K562 (cell line): Measurements from ENCODE around the gene CNOT6L. TPM values are rescaled to one million over a fixed set of nuclear protein-coding genes. Genes with fewer than 3 reads are reported as not detected.
A peak's percentile ranks its signal among the peaks of the same experiment; 100 is the strongest.

Source experiments
- ATAC-seq: fragments of 200-7000 bp; cut with Tn5 transposase; 3 replicates; pipeline ENCODE4 v1.9.1; 2020; ENCODE audit warnings: moderate library complexity
- BruUV-seq: library from RNA; stranded (reverse); fragments of 400-500 nt; replicated peaks from 2 replicates; lab custom pipeline; 2021; lab: Mats Ljungman, UMichigan
- CTCF ChIA-PET: fragments of 300-600 bp; formaldehyde crosslinking; extraction: SDS; loops from one replicate; lab custom pipeline; 2021; ENCODE audit warnings: low intra/inter-chr PET ratio; lab: Yijun Ruan, JAX
- POLR2A ChIA-PET: fragments of 300-600, 350-650 bp; sonication (Branson Sonifier 250); formaldehyde crosslinking; extraction: SDS; loops from one replicate; lab custom pipeline; 2021; ENCODE audit warnings: antibody characterized with exemption, inconsistent platforms; lab: Yijun Ruan, JAX
- DNase-seq, 4 experiments: peaks; one replicate each; pipeline versions ENCODE4 v3.0.0 to v3.0.0-alpha.2; 2011 to 2018; ENCODE audit warnings: low spot score in 3 of 4, mixed read lengths in 3 of 4; ENCODE audit errors: extremely low read depth in 1 of 4
- FAIRE-seq: peaks from 2 replicates; lab custom pipeline; 2011; peaks lifted over from hg19 to GRCh38; lab: Jason Lieb, UNC
- H2AFZ ChIP-seq: 2 replicates; pipeline ENCODE4 v1.6.0; 2011; ENCODE audit warnings: low read depth, low read length, control low read depth, inconsistent platforms
- H3K27ac ChIP-seq: fragments of 200-600 bp; 3 replicates; pipeline ENCODE4 v1.8.0; 2011; ENCODE audit warnings: low read depth, mild to moderate bottlenecking, control low read depth, inconsistent platforms, low read length, moderate library complexity, mixed read lengths; ENCODE audit errors: extremely low read depth
- H3K27me3 ChIP-seq, 2 experiments: fragments of 300-600 bp in 1 of 2; 2 replicates in 1 of 2; 3 replicates in 1 of 2; pipeline versions ENCODE4 v1.6.0 to v1.8.0; 2011; ENCODE audit warnings: inconsistent platforms in 2 of 2, low read length in 2 of 2, mild to moderate bottlenecking in 1 of 2, mixed read lengths in 1 of 2, moderate library complexity in 1 of 2; ENCODE audit not compliant: control insufficient read depth in 2 of 2, insufficient read depth in 2 of 2
- H3K36me3 ChIP-seq: fragments of 300-600 bp; 3 replicates; pipeline ENCODE4 v1.8.0; 2011; ENCODE audit warnings: mild to moderate bottlenecking, low read length, inconsistent platforms; ENCODE audit not compliant: control insufficient read depth, insufficient read depth
- H3K4me1 ChIP-seq, 2 experiments: fragments of 200-600 bp in 1 of 2; replicated peaks in 1 of 2; 2 replicates in 1 of 2; 3 replicates in 1 of 2; pipeline versions ENCODE4 v1.5.1 to v1.8.0; 2011; ENCODE audit warnings: inconsistent platforms in 2 of 2, low read length in 2 of 2, mild to moderate bottlenecking in 1 of 2, mixed read lengths in 1 of 2, moderate library complexity in 1 of 2; ENCODE audit not compliant: control insufficient read depth in 2 of 2, insufficient read depth in 2 of 2
- H3K4me2 ChIP-seq: 2 replicates; pipeline ENCODE4 v1.6.1; 2011; ENCODE audit warnings: low read length, control low read depth, inconsistent platforms, mixed read lengths; ENCODE audit not compliant: insufficient read depth
- H3K4me3 ChIP-seq: fragments of 200-600 bp; sonication (generic), shearing (Covaris generic); 2 replicates; pipeline ENCODE4 v1.5.1; 2016; ENCODE audit warnings: control low read depth, inconsistent platforms
- H3K79me2 ChIP-seq: fragments of 200-600 bp; 3 replicates; pipeline ENCODE4 v1.8.0; 2011; ENCODE audit warnings: low read length, inconsistent platforms; ENCODE audit not compliant: control insufficient read depth, insufficient read depth
- H3K9ac ChIP-seq, 2 experiments: 2 replicates each; pipeline versions ENCODE4 v1.6.0 to v1.6.1; 2011; ENCODE audit warnings: low read depth in 2 of 2, low read length in 2 of 2, control low read depth in 1 of 2, inconsistent platforms in 1 of 2, mild to moderate bottlenecking in 1 of 2, mixed read lengths in 1 of 2; ENCODE audit not compliant: insufficient read depth in 1 of 2
- H3K9me1 ChIP-seq: one replicate; pipeline ENCODE4 v1.6.0; 2011; ENCODE audit warnings: inconsistent platforms, mild to moderate bottlenecking, low read length, moderate library complexity; ENCODE audit not compliant: control insufficient read depth, insufficient read depth
- H3K9me3 ChIP-seq: replicated peaks from 2 replicates; pipeline ENCODE4 v1.5.1; 2011; ENCODE audit warnings: low read depth, low read length, inconsistent platforms; ENCODE audit not compliant: control insufficient read depth, insufficient read depth
- H4K20me1 ChIP-seq: replicated peaks from 2 replicates; pipeline ENCODE4 v1.6.1; 2011; ENCODE audit warnings: low read length, inconsistent platforms, mixed read lengths; ENCODE audit not compliant: control insufficient read depth, insufficient read depth
- ELF1 ChIP-seq: fragments of 200-800 bp; sonication (Bioruptor generic); IDR thresholded peaks from 2 replicates; pipeline ENCODE4 v1.6.1; 2016; ENCODE audit warnings: missing genetic modification characterization, missing compliant biosample characterization
- RBM25 ChIP-seq: fragments of 200-400 bp; formaldehyde crosslinking; IDR thresholded peaks from 2 replicates; pipeline ENCODE4 v1.6.1; 2018; ENCODE audit warnings: low read length, low read depth, moderate library complexity; ENCODE audit not compliant: severe bottlenecking
- TOE1 ChIP-seq, 2 experiments: fragments of 450-650 bp in 1 of 2; sonication (generic) in 1 of 2; formaldehyde crosslinking in 1 of 2; IDR thresholded peaks; 2 replicates each; pipeline versions ENCODE4 v1.7.1 to v1.8.0; 2016 to 2022; ENCODE audit warnings: borderline replicate concordance in 2 of 2, mild to moderate bottlenecking in 2 of 2, antibody characterized with exemption in 1 of 2, inconsistent platforms in 1 of 2, low read depth in 1 of 2, missing genetic modification reagents in 1 of 2, moderate library complexity in 1 of 2
- ZBTB43 ChIP-seq: sonication (generic); formaldehyde crosslinking; IDR thresholded peaks from 2 replicates; pipeline ENCODE4 v1.8.0; 2023; ENCODE audit warnings: mild to moderate bottlenecking, missing genetic modification reagents
- WGBS: fragments of 100-300 bp; shearing (Covaris generic); methylation state at CpG from one replicate; pipeline ENCODE4 v1.1.6; 2016; ENCODE audit warnings: low coverage, mixed read lengths; ENCODE audit not compliant: insufficient coverage; ENCODE audit errors: missing lambda C conversion rate; 5-methylcytosine and 5-hydroxymethylcytosine counted together
- in situ Hi-C: fragments of 300-500 bp; cut with MboI; formaldehyde crosslinking; loops from 4 replicates; pipeline ENCODE4 v1.15.0; 2018; ENCODE audit warnings: inconsistent platforms, mixed read lengths
- intact Hi-C: fragments of 100-400 bp; cut with micrococcal nuclease; formaldehyde crosslinking; loops from 2 replicates; pipeline ENCODE4 v1.14.2; 2022
- polyA plus RNA-seq, 8 experiments: library from polyadenylated mRNA; depleted of rRNA in 4 of 8; stranded (reverse) in 5 of 8; unstranded in 3 of 8; fragments of >200 nt; fragmentation: Nextera tagmentation in 2 of 8; fragmentation: Illumina TruSeq in 1 of 8; extraction: Ambion mirVana in 2 of 8; extraction: Trizol in 1 of 8; gene quantifications; 2 replicates each; pipeline versions ENCODE4 v1.2.1 to v1.2.3, GENCODE V29; 2011 to 2014; ENCODE audit warnings: inconsistent platforms in 1 of 8, missing spikeins in 1 of 8
- total RNA-seq, 7 experiments: library from RNA; depleted of rRNA in 6 of 7; stranded (reverse); fragments of >200 nt in 6 of 7; fragmentation: Illumina TruSeq in 2 of 7; extraction: Trizol in 2 of 7; gene quantifications; 2 replicates each; pipeline versions ENCODE4 v1.2.1 to v1.2.3, GENCODE V29; 2011 to 2021; ENCODE audit warnings: low replicate concordance in 1 of 7
- TF ChIP-seq, protein P1 (sequence below): fragments of 200-600 bp; sonication (generic); IDR thresholded peaks from one replicate; pipeline ENCODE4 v1.6.1; 2012; ENCODE audit warnings: mild to moderate bottlenecking, low read depth, low read length, inconsistent platforms

Gene CNOT6L
- total and polyA plus RNA-seq, 9 of the 15 experiments (the other 6 are each of a cell fraction or from before 2014, with no cell fraction given): 3.7 to 27.9 (median 6.5) TPM

GRCh38 chr4:77817304-77818072, 1.7 kb downstream of the CNOT6L start:
- no peaks in the 10 kb centered on the region for H3K27me3 ChIP-seq
- H3K79me2 ChIP-seq: peaks cover 80% of the 10 kb centered on the region
- FAIRE-seq (no peak), ATAC-seq (peak; percentile 1), DNase-seq (peak in 1 of 4 experiments; percentile 26)
- H3K4me2 ChIP-seq: peak overlapping the region; percentile 93
- H3K4me1 ChIP-seq: peaks cover 10 to 15% of the 10 kb centered on the region in 2 experiments; a peak in 4 of 5 replicates
- POLR2A ChIA-PET: interaction anchor here (0.7 to 1.7 kb wide), 6 partner anchors 9 to 600 kb away, joined by 4 to 7 read pairs (median 4); no protein-coding TSS in a partner anchor
- peak overlapping the region; percentile 83 for H2AFZ ChIP-seq
- no TSS peak for BruUV-seq
- no peaks in the 10 kb centered on the region for H3K9me3 ChIP-seq
- H3K9ac ChIP-seq: peak overlapping the region; percentile 82 to 94; a peak in 3 of 4 replicates
- peak overlapping the region; percentile 66 for H3K4me3 ChIP-seq
- intact Hi-C loops (loop anchor here (1.0 to 10.0 kb wide), 2 partner anchors 45 to 73 kb away; partner anchors contain the start of gene MRPL1), in situ Hi-C loops (no loop called here)
- H4K20me1 ChIP-seq: peaks cover 6% of the 10 kb centered on the region; the same call in 1 of the 2 replicates
- peak overlapping the region; percentile 81 for H3K27ac ChIP-seq
- CTCF ChIA-PET: no interaction called here
- H3K36me3 ChIP-seq: no peaks in the 10 kb centered on the region; the same call in 2 of the 3 replicates
- H3K9me1 ChIP-seq: no peaks in the 10 kb centered on the region
- no peak for TF ChIP-seq ZBTB43
- TF ChIP-seq ELF1: 0 out of 2 replicates have a peak, but pooled peaks have one; percentile 28
- TF ChIP-seq, protein P1, sequence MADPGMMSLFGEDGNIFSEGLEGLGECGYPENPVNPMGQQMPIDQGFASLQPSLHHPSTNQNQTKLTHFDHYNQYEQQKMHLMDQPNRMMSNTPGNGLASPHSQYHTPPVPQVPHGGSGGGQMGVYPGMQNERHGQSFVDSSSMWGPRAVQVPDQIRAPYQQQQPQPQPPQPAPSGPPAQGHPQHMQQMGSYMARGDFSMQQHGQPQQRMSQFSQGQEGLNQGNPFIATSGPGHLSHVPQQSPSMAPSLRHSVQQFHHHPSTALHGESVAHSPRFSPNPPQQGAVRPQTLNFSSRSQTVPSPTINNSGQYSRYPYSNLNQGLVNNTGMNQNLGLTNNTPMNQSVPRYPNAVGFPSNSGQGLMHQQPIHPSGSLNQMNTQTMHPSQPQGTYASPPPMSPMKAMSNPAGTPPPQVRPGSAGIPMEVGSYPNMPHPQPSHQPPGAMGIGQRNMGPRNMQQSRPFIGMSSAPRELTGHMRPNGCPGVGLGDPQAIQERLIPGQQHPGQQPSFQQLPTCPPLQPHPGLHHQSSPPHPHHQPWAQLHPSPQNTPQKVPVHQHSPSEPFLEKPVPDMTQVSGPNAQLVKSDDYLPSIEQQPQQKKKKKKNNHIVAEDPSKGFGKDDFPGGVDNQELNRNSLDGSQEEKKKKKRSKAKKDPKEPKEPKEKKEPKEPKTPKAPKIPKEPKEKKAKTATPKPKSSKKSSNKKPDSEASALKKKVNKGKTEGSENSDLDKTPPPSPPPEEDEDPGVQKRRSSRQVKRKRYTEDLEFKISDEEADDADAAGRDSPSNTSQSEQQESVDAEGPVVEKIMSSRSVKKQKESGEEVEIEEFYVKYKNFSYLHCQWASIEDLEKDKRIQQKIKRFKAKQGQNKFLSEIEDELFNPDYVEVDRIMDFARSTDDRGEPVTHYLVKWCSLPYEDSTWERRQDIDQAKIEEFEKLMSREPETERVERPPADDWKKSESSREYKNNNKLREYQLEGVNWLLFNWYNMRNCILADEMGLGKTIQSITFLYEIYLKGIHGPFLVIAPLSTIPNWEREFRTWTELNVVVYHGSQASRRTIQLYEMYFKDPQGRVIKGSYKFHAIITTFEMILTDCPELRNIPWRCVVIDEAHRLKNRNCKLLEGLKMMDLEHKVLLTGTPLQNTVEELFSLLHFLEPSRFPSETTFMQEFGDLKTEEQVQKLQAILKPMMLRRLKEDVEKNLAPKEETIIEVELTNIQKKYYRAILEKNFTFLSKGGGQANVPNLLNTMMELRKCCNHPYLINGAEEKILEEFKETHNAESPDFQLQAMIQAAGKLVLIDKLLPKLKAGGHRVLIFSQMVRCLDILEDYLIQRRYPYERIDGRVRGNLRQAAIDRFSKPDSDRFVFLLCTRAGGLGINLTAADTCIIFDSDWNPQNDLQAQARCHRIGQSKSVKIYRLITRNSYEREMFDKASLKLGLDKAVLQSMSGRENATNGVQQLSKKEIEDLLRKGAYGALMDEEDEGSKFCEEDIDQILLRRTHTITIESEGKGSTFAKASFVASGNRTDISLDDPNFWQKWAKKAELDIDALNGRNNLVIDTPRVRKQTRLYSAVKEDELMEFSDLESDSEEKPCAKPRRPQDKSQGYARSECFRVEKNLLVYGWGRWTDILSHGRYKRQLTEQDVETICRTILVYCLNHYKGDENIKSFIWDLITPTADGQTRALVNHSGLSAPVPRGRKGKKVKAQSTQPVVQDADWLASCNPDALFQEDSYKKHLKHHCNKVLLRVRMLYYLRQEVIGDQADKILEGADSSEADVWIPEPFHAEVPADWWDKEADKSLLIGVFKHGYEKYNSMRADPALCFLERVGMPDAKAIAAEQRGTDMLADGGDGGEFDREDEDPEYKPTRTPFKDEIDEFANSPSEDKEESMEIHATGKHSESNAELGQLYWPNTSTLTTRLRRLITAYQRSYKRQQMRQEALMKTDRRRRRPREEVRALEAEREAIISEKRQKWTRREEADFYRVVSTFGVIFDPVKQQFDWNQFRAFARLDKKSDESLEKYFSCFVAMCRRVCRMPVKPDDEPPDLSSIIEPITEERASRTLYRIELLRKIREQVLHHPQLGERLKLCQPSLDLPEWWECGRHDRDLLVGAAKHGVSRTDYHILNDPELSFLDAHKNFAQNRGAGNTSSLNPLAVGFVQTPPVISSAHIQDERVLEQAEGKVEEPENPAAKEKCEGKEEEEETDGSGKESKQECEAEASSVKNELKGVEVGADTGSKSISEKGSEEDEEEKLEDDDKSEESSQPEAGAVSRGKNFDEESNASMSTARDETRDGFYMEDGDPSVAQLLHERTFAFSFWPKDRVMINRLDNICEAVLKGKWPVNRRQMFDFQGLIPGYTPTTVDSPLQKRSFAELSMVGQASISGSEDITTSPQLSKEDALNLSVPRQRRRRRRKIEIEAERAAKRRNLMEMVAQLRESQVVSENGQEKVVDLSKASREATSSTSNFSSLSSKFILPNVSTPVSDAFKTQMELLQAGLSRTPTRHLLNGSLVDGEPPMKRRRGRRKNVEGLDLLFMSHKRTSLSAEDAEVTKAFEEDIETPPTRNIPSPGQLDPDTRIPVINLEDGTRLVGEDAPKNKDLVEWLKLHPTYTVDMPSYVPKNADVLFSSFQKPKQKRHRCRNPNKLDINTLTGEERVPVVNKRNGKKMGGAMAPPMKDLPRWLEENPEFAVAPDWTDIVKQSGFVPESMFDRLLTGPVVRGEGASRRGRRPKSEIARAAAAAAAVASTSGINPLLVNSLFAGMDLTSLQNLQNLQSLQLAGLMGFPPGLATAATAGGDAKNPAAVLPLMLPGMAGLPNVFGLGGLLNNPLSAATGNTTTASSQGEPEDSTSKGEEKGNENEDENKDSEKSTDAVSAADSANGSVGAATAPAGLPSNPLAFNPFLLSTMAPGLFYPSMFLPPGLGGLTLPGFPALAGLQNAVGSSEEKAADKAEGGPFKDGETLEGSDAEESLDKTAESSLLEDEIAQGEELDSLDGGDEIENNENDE: no peak
- no peak for TF ChIP-seq TOE1 (IDR thresholded peaks at IDR 0.05; ENCODE audit: borderline replicate concordance)
- 0 out of 2 replicates have a peak, but pooled peaks have one; percentile 57 for TF ChIP-seq TOE1 (CRISPR knock-in tag; IDR thresholded peaks at IDR 0.05; ENCODE audit: borderline replicate concordance, low read depth)
- TF ChIP-seq RBM25: peak; percentile 58
- TF ChIP-seq, all 486 proteins: peak for 3
- 19% methylated on average over 8 of the region's 8 CpGs for WGBS
